SK-N-SH (cell line): Measurements from ENCODE around the gene CBLB. TPM values are rescaled to one million over a fixed set of nuclear protein-coding genes. Genes with fewer than 3 reads are reported as not detected.

Experiments used
- CTCF ChIA-PET: fragments of 300-600, 350-600 bp; formaldehyde crosslinking; extraction: SDS; loops from one replicate; lab custom pipeline; 2021; lab: Yijun Ruan, JAX
- POLR2A ChIA-PET: fragments of 350-600 bp; sonication (Branson Sonifier 250); formaldehyde crosslinking; extraction: SDS; loops from one replicate; lab custom pipeline; 2020; ENCODE audit warnings: antibody characterized with exemption, inconsistent platforms; lab: Yijun Ruan, JAX
- DNase-seq: peaks from one replicate; pipeline ENCODE4 v3.0.0; 2012
- H2AFZ ChIP-seq: fragments of 200-600 bp; sonication (generic); 2 replicates; pipeline ENCODE4 v1.8.1; 2016; ENCODE audit warnings: antibody characterized with exemption, mild to moderate bottlenecking, low read depth
- H3F3A ChIP-seq: fragments of 200-600 bp; sonication (generic); replicated peaks from 2 replicates; pipeline ENCODE3; 2016; ENCODE audit warnings: antibody characterized with exemption, mild to moderate bottlenecking; ENCODE audit not compliant: insufficient read depth
- H3K27ac ChIP-seq, 2 experiments: fragments of 200-500 bp in 1 of 2; fragments of 200-600 bp in 1 of 2; sonication (Bioruptor generic) in 1 of 2; sonication (generic), shearing (Covaris generic) in 1 of 2; 2 replicates each; pipeline versions ENCODE4 v1.5.1 to v1.6.1; 2014 to 2016; ENCODE audit warnings: low read depth in 2 of 2, inconsistent platforms in 1 of 2, low read length in 1 of 2, mild to moderate bottlenecking in 1 of 2, mixed read lengths in 1 of 2
- H3K27me3 ChIP-seq: fragments of 200-600 bp; sonication (generic), shearing (Covaris generic); 2 replicates; pipeline ENCODE4 v1.6.1; 2016; ENCODE audit warnings: mixed run types; ENCODE audit not compliant: insufficient read depth
- H3K36me3 ChIP-seq, 2 experiments: fragments of 200-500 bp in 1 of 2; fragments of 200-600 bp in 1 of 2; sonication (Bioruptor generic) in 1 of 2; sonication (generic) in 1 of 2; replicated peaks in 1 of 2; 2 replicates each; pipeline versions ENCODE3 to v1.5.1; 2014 to 2016; ENCODE audit warnings: low read length in 1 of 2, mild to moderate bottlenecking in 1 of 2; ENCODE audit not compliant: insufficient read depth in 2 of 2, control insufficient read depth in 1 of 2
- H3K4me1 ChIP-seq, 2 experiments: fragments of 200-500 bp in 1 of 2; fragments of 200-600 bp in 1 of 2; sonication (Bioruptor generic) in 1 of 2; sonication (generic), shearing (Covaris generic) in 1 of 2; 2 replicates each; pipeline versions ENCODE4 v1.5.1 to v1.6.1; 2014 to 2016; ENCODE audit warnings: low read depth in 1 of 2, low read length in 1 of 2, mixed run types in 1 of 2; ENCODE audit not compliant: insufficient read depth in 2 of 2, control insufficient read depth in 1 of 2
- H3K4me2 ChIP-seq: fragments of 200-600 bp; sonication (generic), shearing (Covaris generic); 2 replicates; pipeline ENCODE4 v1.6.1; 2017; ENCODE audit warnings: mixed run types
- H3K4me3 ChIP-seq, 2 experiments: fragments of 200-500 bp in 1 of 2; fragments of 200-600 bp in 1 of 2; sonication (Bioruptor generic) in 1 of 2; sonication (generic), shearing (Covaris generic) in 1 of 2; 2 replicates each; pipeline versions ENCODE4 v1.5.1 to v1.8.1; 2014 to 2016; ENCODE audit warnings: low read depth in 2 of 2, inconsistent platforms in 1 of 2, low read length in 1 of 2, mild to moderate bottlenecking in 1 of 2, mixed read lengths in 1 of 2, moderate library complexity in 1 of 2
- H3K79me2 ChIP-seq: fragments of 200-600 bp; sonication (generic); 2 replicates; pipeline ENCODE4 v1.8.1; 2017; ENCODE audit warnings: mild to moderate bottlenecking; ENCODE audit not compliant: insufficient read depth
- H3K9ac ChIP-seq: fragments of 200-600 bp; sonication (generic); 2 replicates; pipeline ENCODE4 v1.6.1; 2017; ENCODE audit warnings: mixed run types
- H3K9me2 ChIP-seq: fragments of 200-600 bp; sonication (generic); 2 replicates; pipeline ENCODE4 v1.6.1; 2017; ENCODE audit warnings: mixed run types
- H3K9me3 ChIP-seq: fragments of 200-600 bp; sonication (generic); 2 replicates; pipeline ENCODE4 v1.6.1; 2017; ENCODE audit warnings: mixed run types, mild to moderate bottlenecking, moderate library complexity
- H4K20me1 ChIP-seq: fragments of 200-600 bp; sonication (generic); 2 replicates; pipeline ENCODE4 v1.6.1; 2017; ENCODE audit warnings: mild to moderate bottlenecking, mixed run types; ENCODE audit not compliant: insufficient read depth
- CHD2 ChIP-seq: fragments of 150-350 bp; IDR thresholded peaks from 2 replicates; pipeline ENCODE4 v1.6.1; 2018; ENCODE audit warnings: low read length; ENCODE audit not compliant: partially characterized antibody
- CTCF ChIP-seq: fragments of 200-600 bp; sonication (generic); IDR thresholded peaks from 2 replicates; pipeline ENCODE4 v1.6.1; 2017; ENCODE audit warnings: antibody characterized with exemption, mild to moderate bottlenecking, moderate library complexity
- ELF1 ChIP-seq: IDR thresholded peaks from 2 replicates; pipeline ENCODE4 v1.4.0; 2012
- FOSL2 ChIP-seq: IDR thresholded peaks from 2 replicates; pipeline ENCODE4 v1.4.0; 2012; ENCODE audit warnings: low read depth, mild to moderate bottlenecking, moderate library complexity, borderline replicate concordance
- FOXJ3 ChIP-seq: sonication (generic); formaldehyde crosslinking; IDR thresholded peaks from 2 replicates; pipeline ENCODE4 v1.5.1; 2020; ENCODE audit warnings: mild to moderate bottlenecking, missing genetic modification reagents
- FOXM1 ChIP-seq: IDR thresholded peaks from 2 replicates; pipeline ENCODE4 v1.4.0; 2012; ENCODE audit warnings: low read depth, mild to moderate bottlenecking
- MAX ChIP-seq: IDR thresholded peaks from 2 replicates; pipeline ENCODE4 v1.4.0; 2012; ENCODE audit warnings: low read depth
- MEF2A ChIP-seq: IDR thresholded peaks from 2 replicates; pipeline ENCODE4 v1.4.0; 2012; ENCODE audit warnings: low read depth, borderline replicate concordance
- MXI1 ChIP-seq: IDR thresholded peaks from 2 replicates; pipeline ENCODE4 v1.6.1; 2012; ENCODE audit warnings: mild to moderate bottlenecking, low read depth, low read length, improper control_type of control experiment
- NRF1 ChIP-seq: IDR thresholded peaks from 2 replicates; pipeline ENCODE4 v1.6.1; 2012; ENCODE audit warnings: low read depth, mild to moderate bottlenecking, low read length
- POLR2AphosphoS5 ChIP-seq: IDR thresholded peaks from 2 replicates; pipeline ENCODE4 v1.6.1; 2012; ENCODE audit warnings: low read depth, low read length
- RAD21 ChIP-seq: IDR thresholded peaks from 2 replicates; pipeline ENCODE4 v1.6.1; 2012; ENCODE audit warnings: mild to moderate bottlenecking, low read length
- RCOR1 ChIP-seq: fragments of 150-350 bp; IDR thresholded peaks from 2 replicates; pipeline ENCODE4 v1.6.1; 2017; ENCODE audit warnings: antibody characterized with exemption, low read length
- REST ChIP-seq: IDR thresholded peaks from 2 replicates; pipeline ENCODE4 v1.6.1; 2012; ENCODE audit warnings: mild to moderate bottlenecking, low read depth, low read length, moderate library complexity
- SMC3 ChIP-seq: IDR thresholded peaks from 2 replicates; pipeline ENCODE4 v1.6.1; 2012; ENCODE audit warnings: low read depth, low read length, improper control_type of control experiment
- TAF1 ChIP-seq: IDR thresholded peaks from 2 replicates; pipeline ENCODE4 v1.6.1; 2012; ENCODE audit warnings: low read depth, mild to moderate bottlenecking, low read length, moderate library complexity, borderline replicate concordance
- TCF12 ChIP-seq: IDR thresholded peaks from 2 replicates; pipeline ENCODE4 v1.4.0; 2012
- YY1 ChIP-seq: IDR thresholded peaks from 2 replicates; pipeline ENCODE4 v1.4.0; 2012; ENCODE audit warnings: low read depth, mild to moderate bottlenecking
- ZBTB33 ChIP-seq: IDR thresholded peaks from 2 replicates; pipeline ENCODE4 v1.4.0; 2012; ENCODE audit warnings: low read depth, borderline replicate concordance
- WGBS: methylation state at CpG from one replicate; pipeline ENCODE4 v1.1.6; 2017; ENCODE audit warnings: low lambda C conversion rate; 5-methylcytosine and 5-hydroxymethylcytosine counted together
- polyA plus RNA-seq, 3 experiments: library from polyadenylated mRNA; depleted of rRNA; stranded (reverse); fragments of >200 nt; gene quantifications; 2 replicates each; pipeline ENCODE4 v1.2.3, GENCODE V29; 2012

CBLB gene
- polyA plus RNA-seq, 1 of the 3 experiments (the other 2 are of a cell fraction): 4.4 TPM

- Histone ChIP-seq H3K27me3 (no peaks in the 10 kb centered on the region), H3K27ac (no peak overlapping the region; a peak in 1 of 4 replicates), H3K79me2 (peaks cover 18% of the 10 kb centered on the region), H3K4me1 (peaks cover 0 to 14% of the 10 kb centered on the region in 2 experiments; a peak in 3 of 4 replicates), H2AFZ (no peak overlapping the region), H3K9me3 (no peaks in the 10 kb centered on the region), H3K4me3 (no peak overlapping the region), H3K9ac (no peak overlapping the region), H4K20me1 (no peaks in the 10 kb centered on the region), H3F3A (no peaks in the 10 kb centered on the region), H3K9me2 (no peaks in the 10 kb centered on the region), H3K36me3 (peaks cover 0 to 54% of the 10 kb centered on the region in 2 experiments), H3K4me2 (no peak overlapping the region)
- POLR2A ChIA-PET: no interaction called here
- CTCF ChIA-PET: no interaction called here
- DNase-seq: no peak
- TF ChIP-seq TAF1 (no peak), TCF12 (no peak), RAD21 (no peak), CHD2 (no peak), YY1 (no peak), CTCF (no peak), REST (no peak), MEF2A (no peak), FOXJ3 (CRISPR knock-in tag) (no peak), ZBTB33 (no peak), MXI1 (no peak), POLR2AphosphoS5 (no peak), RCOR1 (no peak), FOSL2 (no peak), SMC3 (no peak), FOXM1 (no peak), ELF1 (no peak), MAX (no peak), NRF1 (no peak)
- 96% methylated on average over 3 of the region's 3 CpGs for WGBS
These were observed 26.4 kb downstream of the CBLB start for GRCh38 chr3:105842449-105842848.
